ENCODE measurements around the gene CGNL1. TPM values are rescaled to one million over a fixed set of nuclear protein-coding genes. Genes with fewer than 3 reads are reported as not detected.

The CGNL1 gene
- total and polyA plus RNA-seq, 2 experiments from 2014 or later: 11.4 to 13.1 TPM

DNA sequence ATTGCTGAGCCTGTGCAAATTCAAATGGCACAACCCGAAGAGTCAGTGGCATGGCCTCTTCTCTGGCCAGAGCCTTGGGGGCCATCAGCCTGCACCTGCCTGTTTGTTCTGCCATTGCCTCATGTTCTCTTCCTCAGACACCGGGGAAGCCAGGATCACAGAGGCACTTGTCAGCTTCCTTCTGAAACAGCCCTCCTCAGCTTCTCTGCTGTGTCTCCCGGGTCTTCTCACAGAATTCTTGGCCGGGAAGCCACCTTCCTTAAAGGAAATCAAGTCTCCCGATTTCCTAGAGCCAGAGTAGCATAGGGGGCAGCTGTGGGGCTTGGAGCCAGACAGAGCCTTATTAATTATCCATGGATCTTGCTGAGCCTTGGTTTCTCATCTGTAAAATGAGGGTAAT is 47.4 kb upstream of the CGNL1 start:
- DNase-seq (ENCODE audit: low spot score): no peak
- Histone ChIP-seq H3K4me1 (ENCODE audit: insufficient read depth) (peaks cover 15% of the 10 kb centered on the region), H3K9me2 (replicated peaks; ENCODE audit: insufficient read depth) (no peaks in the 10 kb centered on the region), H3K36me3 (replicated peaks; ENCODE audit: insufficient read depth, low read depth) (no peaks in the 10 kb centered on the region), H4K20me1 (ENCODE audit: insufficient read depth, poor library complexity, severe bottlenecking) (no peaks in the 10 kb centered on the region), H3K4me3 (no peak overlapping the region), H3K9me3 (ENCODE audit: low read depth) (no peaks in the 10 kb centered on the region), H3K27ac (no peak overlapping the region), H3K4me2 (no peak overlapping the region), H2AFZ (no peak overlapping the region), H3K79me2 (no peaks in the 10 kb centered on the region), H3K27me3 (no peaks in the 10 kb centered on the region)
- WGBS (ENCODE audit: low lambda C conversion rate, missing lambda C conversion rate): 87% methylated on average over 5 of the region's 5 CpGs
- TF ChIP-seq EZH2 (IDR thresholded peaks at IDR 0.05; ENCODE audit: borderline replicate concordance) (no peak), EZH2phosphoT487 (IDR thresholded peaks at IDR 0.05; ENCODE audit: low read depth, severe bottlenecking, unreplicated experiment) (no peak)
- TF ChIP-seq, protein P1, sequence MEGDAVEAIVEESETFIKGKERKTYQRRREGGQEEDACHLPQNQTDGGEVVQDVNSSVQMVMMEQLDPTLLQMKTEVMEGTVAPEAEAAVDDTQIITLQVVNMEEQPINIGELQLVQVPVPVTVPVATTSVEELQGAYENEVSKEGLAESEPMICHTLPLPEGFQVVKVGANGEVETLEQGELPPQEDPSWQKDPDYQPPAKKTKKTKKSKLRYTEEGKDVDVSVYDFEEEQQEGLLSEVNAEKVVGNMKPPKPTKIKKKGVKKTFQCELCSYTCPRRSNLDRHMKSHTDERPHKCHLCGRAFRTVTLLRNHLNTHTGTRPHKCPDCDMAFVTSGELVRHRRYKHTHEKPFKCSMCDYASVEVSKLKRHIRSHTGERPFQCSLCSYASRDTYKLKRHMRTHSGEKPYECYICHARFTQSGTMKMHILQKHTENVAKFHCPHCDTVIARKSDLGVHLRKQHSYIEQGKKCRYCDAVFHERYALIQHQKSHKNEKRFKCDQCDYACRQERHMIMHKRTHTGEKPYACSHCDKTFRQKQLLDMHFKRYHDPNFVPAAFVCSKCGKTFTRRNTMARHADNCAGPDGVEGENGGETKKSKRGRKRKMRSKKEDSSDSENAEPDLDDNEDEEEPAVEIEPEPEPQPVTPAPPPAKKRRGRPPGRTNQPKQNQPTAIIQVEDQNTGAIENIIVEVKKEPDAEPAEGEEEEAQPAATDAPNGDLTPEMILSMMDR (IDR thresholded peaks at IDR 0.05; ENCODE audit: poor library complexity): no peak

GRCh38 chr15:57329582-57330367 is 46.5 kb upstream of the CGNL1 start:
- DNase-seq (ENCODE audit: low spot score): no peak
- H3K4me3 ChIP-seq: no peak overlapping the region
- peaks cover 18% of the 10 kb centered on the region for H3K4me1 ChIP-seq (ENCODE audit: insufficient read depth)
- no peaks in the 10 kb centered on the region for H3K36me3 ChIP-seq (replicated peaks; ENCODE audit: insufficient read depth, low read depth)
- H3K79me2 ChIP-seq: no peaks in the 10 kb centered on the region
- no peak overlapping the region for H3K27ac ChIP-seq
- no peak overlapping the region for H2AFZ ChIP-seq
- TF ChIP-seq EZH2phosphoT487 (IDR thresholded peaks at IDR 0.05; ENCODE audit: low read depth, severe bottlenecking, unreplicated experiment) (no peak), EZH2 (IDR thresholded peaks at IDR 0.05; ENCODE audit: borderline replicate concordance) (no peak)
- TF ChIP-seq, protein P1 (IDR thresholded peaks at IDR 0.05; ENCODE audit: poor library complexity): no peak
- no peaks in the 10 kb centered on the region for H3K9me2 ChIP-seq (replicated peaks; ENCODE audit: insufficient read depth)
- no peaks in the 10 kb centered on the region for H4K20me1 ChIP-seq (ENCODE audit: insufficient read depth, poor library complexity, severe bottlenecking)
- WGBS (ENCODE audit: low lambda C conversion rate, missing lambda C conversion rate): 93% methylated on average over 13 of the region's 13 CpGs
- H3K9me3 ChIP-seq (ENCODE audit: low read depth): no peaks in the 10 kb centered on the region
- no peaks in the 10 kb centered on the region for H3K27me3 ChIP-seq
- no peak overlapping the region for H3K4me2 ChIP-seq

GRCh38 chr15:57330619-57331340 is 45.5 kb upstream of the CGNL1 start:
- WGBS (ENCODE audit: low lambda C conversion rate, missing lambda C conversion rate): 78% methylated on average over 14 of the region's 14 CpGs
- peaks cover 18% of the 10 kb centered on the region for H3K4me1 ChIP-seq (ENCODE audit: insufficient read depth)
- no peak overlapping the region for H3K4me3 ChIP-seq
- H4K20me1 ChIP-seq (ENCODE audit: insufficient read depth, poor library complexity, severe bottlenecking): no peaks in the 10 kb centered on the region
- no peak overlapping the region for H2AFZ ChIP-seq
- no peak overlapping the region for H3K27ac ChIP-seq
- DNase-seq (ENCODE audit: low spot score): no peak
- no peaks in the 10 kb centered on the region for H3K79me2 ChIP-seq
- H3K9me2 ChIP-seq (replicated peaks; ENCODE audit: insufficient read depth): no peaks in the 10 kb centered on the region
- no peaks in the 10 kb centered on the region for H3K9me3 ChIP-seq (ENCODE audit: low read depth)
- no peak overlapping the region for H3K4me2 ChIP-seq
- TF ChIP-seq EZH2phosphoT487 (IDR thresholded peaks at IDR 0.05; ENCODE audit: low read depth, severe bottlenecking, unreplicated experiment) (no peak), EZH2 (IDR thresholded peaks at IDR 0.05; ENCODE audit: borderline replicate concordance) (no peak)
- TF ChIP-seq, protein P1 (IDR thresholded peaks at IDR 0.05; ENCODE audit: poor library complexity): no peak
- H3K27me3 ChIP-seq: no peaks in the 10 kb centered on the region
- no peaks in the 10 kb centered on the region for H3K36me3 ChIP-seq (replicated peaks; ENCODE audit: insufficient read depth, low read depth)

Measured in hepatocyte (in vitro differentiated cells).